ENCODE results near the gene WBP11.

DNA sequence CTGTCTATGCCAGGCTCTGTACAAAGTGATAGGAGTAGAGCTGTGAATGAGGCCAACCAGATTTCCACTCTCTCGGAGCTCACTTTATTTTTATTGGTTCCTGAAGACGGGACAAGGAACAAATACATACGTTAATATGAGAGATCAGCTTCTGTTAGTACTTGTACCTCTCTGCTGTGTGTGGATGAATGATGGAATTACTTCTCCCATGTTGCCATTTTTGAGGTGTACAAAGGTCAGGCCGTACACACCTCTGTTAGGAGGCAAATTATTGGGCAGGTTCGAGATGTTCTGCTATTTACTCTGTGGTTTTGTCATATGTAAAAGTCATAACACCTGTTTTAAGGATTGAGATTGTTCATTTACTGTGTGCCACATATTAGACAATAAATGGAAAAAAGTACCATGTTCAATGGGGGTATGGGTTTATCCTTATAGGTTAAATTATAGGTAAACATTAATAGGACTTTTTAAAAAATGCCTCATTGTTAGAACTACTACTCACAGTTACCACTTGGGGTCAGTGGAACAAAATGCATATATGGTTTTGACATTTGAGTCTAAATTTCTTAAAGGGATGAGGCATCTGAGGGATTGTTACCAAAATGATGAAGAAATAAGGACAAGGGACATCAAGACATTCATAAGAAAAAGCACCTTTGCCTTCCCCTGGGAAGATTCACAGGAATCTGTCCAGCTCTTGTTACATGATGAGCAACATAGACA lies 26.9 kb downstream of the WBP11 start:
- no peak for TF ChIP-seq POLR2A (IDR thresholded peaks at IDR 0.05; ENCODE audit: low read depth, low read length)
- no peak for TF ChIP-seq POLR2AphosphoS5 (IDR thresholded peaks at IDR 0.05; ENCODE audit: low read depth, low read length)
- no peak for TF ChIP-seq TAF1 (IDR thresholded peaks at IDR 0.05; ENCODE audit: low read depth, low read length)
- no peak for TF ChIP-seq PAX5 (IDR thresholded peaks at IDR 0.05; ENCODE audit: insufficient read depth, low read length, severe bottlenecking)
- TF ChIP-seq SPI1 (IDR thresholded peaks at IDR 0.05; ENCODE audit: low read depth, low read length) = no peak
- TF ChIP-seq POU2F2 (IDR thresholded peaks at IDR 0.05; ENCODE audit: low read depth, low read length) = no peak
